Lung (tissue), 12 donors: ENCODE results near the gene FALEC. TPM values are rescaled to one million over a fixed set of nuclear protein-coding genes. Genes with fewer than 3 reads are reported as not detected.

ENCODE experiments used
- ATAC-seq: fragments of 200-7000 bp; cut with Tn5 transposase; one replicate; pipeline ENCODE4 v1.9.1; 2020; ENCODE audit warnings: moderate number of reproducible peaks; ENCODE audit not compliant: insufficient read depth, low FRiP score
- DNase-seq, 3 donors: peaks; one replicate each; pipeline ENCODE4 v3.0.0-alpha.2; 2013 to 2017
- H3K27ac ChIP-seq, 2 donors: one replicate each; pipeline ENCODE4 v1.5.1; 2013; ENCODE audit warnings: mild to moderate bottlenecking in 2 of 2, moderate library complexity in 2 of 2, control low read depth in 1 of 2, inconsistent platforms in 1 of 2, low read depth in 1 of 2, low read length in 1 of 2
- H3K27me3 ChIP-seq, 3 donors: one replicate each; pipeline ENCODE4 v1.5.1; 2013; ENCODE audit warnings: low read length in 2 of 3; ENCODE audit not compliant: control insufficient read depth in 3 of 3, insufficient read depth in 3 of 3
- H3K36me3 ChIP-seq, 4 donors: one replicate each; pipeline ENCODE4 v1.5.1; 2013; ENCODE audit warnings: low read length in 4 of 4, mild to moderate bottlenecking in 1 of 4, moderate library complexity in 1 of 4; ENCODE audit not compliant: control insufficient read depth in 4 of 4, insufficient read depth in 4 of 4
- H3K4me1 ChIP-seq, 5 donors: one replicate each; pipeline ENCODE4 v1.5.1; 2013; ENCODE audit warnings: low read length in 5 of 5, mild to moderate bottlenecking in 2 of 5, moderate library complexity in 1 of 5; ENCODE audit not compliant: control insufficient read depth in 5 of 5, insufficient read depth in 5 of 5
- H3K4me3 ChIP-seq: one replicate; pipeline ENCODE4 v1.5.1; 2013; ENCODE audit warnings: mild to moderate bottlenecking, control low read depth, moderate library complexity
- H3K9ac ChIP-seq, 2 donors: one replicate each; pipeline ENCODE4 v1.5.1; 2013; ENCODE audit warnings: low read length in 2 of 2, control low read depth in 1 of 2; ENCODE audit not compliant: insufficient read depth in 1 of 2
- H3K9me3 ChIP-seq, 4 donors: one replicate each; pipeline ENCODE4 v1.5.1; 2013; ENCODE audit warnings: low read length in 3 of 4, mild to moderate bottlenecking in 1 of 4, moderate library complexity in 1 of 4; ENCODE audit not compliant: control insufficient read depth in 4 of 4, insufficient read depth in 3 of 4
- CTCF ChIP-seq: IDR thresholded peaks from 2 replicates; pipeline ENCODE4 v1.5.1; 2012; ENCODE audit warnings: mild to moderate bottlenecking; ENCODE audit errors: control extremely low read depth, extremely low read depth
- WGBS, 2 donors: extraction: QIAGEN DNeasy Blood & Tissue Kit; methylation state at CpG; one replicate each; pipeline ENCODE4 v1.1.7; 2013; 5-methylcytosine and 5-hydroxymethylcytosine counted together
- polyA plus RNA-seq, 2 donors: library from polyadenylated mRNA; stranded (reverse); fragments of 200-250 nt; gene quantifications; one replicate each; pipeline ENCODE4 v1.2.1, GENCODE V29; 2013
- total RNA-seq, 2 donors: library from RNA; depleted of rRNA in 1 of 2; stranded (reverse); fragments of >200 nt in 1 of 2; gene quantifications; one replicate each; pipeline ENCODE4 v1.2.1, GENCODE V29; 2014 to 2021
- donor health status: control.
- donor health status: control.
- donor health status: Bipolar disorder and iron deficiency.
- donor health status: healthy.
- donor health status: DM: yes; HTN: yes; CAD: no.

The FALEC gene
- total and polyA plus RNA-seq, 4 donors: 0.09 TPM; not detected in 3

GRCh38 chr1:150516050-150516591, 569 bp downstream of the FALEC start:
- Histone ChIP-seq H3K4me1 (peaks cover 0 to 13% (median 0%) of the 10 kb centered on the region in 5 donors), H3K9me3 (no peaks in the 10 kb centered on the region), H3K9ac (no peak overlapping the region), H3K4me3 (peak overlapping the region; percentile 20), H3K36me3 (peaks cover 0 to under 1% (median 0%) of the 10 kb centered on the region in 4 donors), H3K27me3 (no peaks in the 10 kb centered on the region), H3K27ac (peak overlapping the region in 1 of 2 donors; percentile 91)
- DNase-seq (peak in 2 of 3 donors; percentile 15 to 22), ATAC-seq (no peak)
- no peak for TF ChIP-seq CTCF
- WGBS, 2 donors: 1 to 2% methylated on average over 16 to 19 of the region's 19 CpGs

GRCh38 chr1:150516616-150517015, 1.1 kb downstream of the FALEC start:
- H3K9ac ChIP-seq: no peak overlapping the region
- no peaks in the 10 kb centered on the region for H3K36me3 ChIP-seq
- no peak for ATAC-seq
- H3K9me3 ChIP-seq: no peaks in the 10 kb centered on the region
- DNase-seq: peak in 2 of 3 donors; percentile 39 to 55
- H3K27me3 ChIP-seq: no peaks in the 10 kb centered on the region
- 40 to 54% methylated on average over 4 of the region's 4 CpGs for WGBS, 2 donors
- H3K4me3 ChIP-seq: no peak overlapping the region
- no peak overlapping the region for H3K27ac ChIP-seq
- no peak for TF ChIP-seq CTCF
- peaks cover 0 to 13% (median 0%) of the 10 kb centered on the region in 5 donors for H3K4me1 ChIP-seq

- no peak overlapping the region for H3K4me3 ChIP-seq
- no peak for TF ChIP-seq CTCF
- H3K4me1 ChIP-seq: peaks cover 0 to 5% (median 0%) of the 10 kb centered on the region in 5 donors
- DNase-seq: no peak
- 81 to 89% methylated on average over 1 of the region's 1 CpG for WGBS, 2 donors
- ATAC-seq: no peak
- H3K27ac ChIP-seq: no peak overlapping the region
- no peak overlapping the region for H3K9ac ChIP-seq
- H3K27me3 ChIP-seq: no peaks in the 10 kb centered on the region
- no peaks in the 10 kb centered on the region for H3K36me3 ChIP-seq
- H3K9me3 ChIP-seq: no peaks in the 10 kb centered on the region
These were observed 5.8 kb downstream of the FALEC start for GRCh38 chr1:150521196-150521968.
